MM.1S (cell line): ENCODE data around the gene WNK2.

Experiments
- DNase-seq: peaks from one replicate; pipeline ENCODE4 v3.0.0-alpha.2; 2015
- H2AFZ ChIP-seq: fragments of 300-600 bp; sonication (generic); 2 replicates; pipeline ENCODE4 v1.6.0; 2016; ENCODE audit warnings: antibody characterized with exemption, low read length
- H3F3A ChIP-seq: fragments of 300-600 bp; sonication (generic); 2 replicates; pipeline ENCODE4 v1.6.1; 2016; ENCODE audit warnings: mild to moderate bottlenecking, antibody characterized with exemption, low read length, moderate library complexity, mixed read lengths; ENCODE audit not compliant: insufficient read depth
- H3K27ac ChIP-seq: fragments of 300-600 bp; sonication (generic); 2 replicates; pipeline ENCODE4 v1.5.1; 2016; ENCODE audit warnings: mild to moderate bottlenecking, low read length
- H3K27me3 ChIP-seq: fragments of 300-600 bp; sonication (generic); replicated peaks from 2 replicates; pipeline ENCODE4 v1.6.0; 2016; ENCODE audit warnings: low read length; ENCODE audit not compliant: insufficient read depth
- H3K36me3 ChIP-seq: fragments of 300-600 bp; sonication (generic); replicated peaks from 2 replicates; pipeline ENCODE4 v1.6.1; 2016; ENCODE audit warnings: mild to moderate bottlenecking, low read length, mixed read lengths; ENCODE audit not compliant: insufficient read depth
- H3K4me1 ChIP-seq: fragments of 300-600 bp; sonication (generic); 2 replicates; pipeline ENCODE4 v1.6.1; 2016; ENCODE audit warnings: low read length, mixed read lengths
- H3K4me2 ChIP-seq: fragments of 300-600 bp; sonication (generic); 2 replicates; pipeline ENCODE4 v1.6.0; 2016; ENCODE audit warnings: low read depth, low read length
- H3K4me3 ChIP-seq: fragments of 300-600 bp; sonication (generic); 2 replicates; pipeline ENCODE4 v1.5.1; 2016; ENCODE audit warnings: low read length, mixed read lengths
- H3K79me2 ChIP-seq: fragments of 300-600 bp; sonication (generic); 2 replicates; pipeline ENCODE4 v1.6.1; 2016; ENCODE audit warnings: mixed run types, low read length, mixed read lengths
- H3K9ac ChIP-seq: fragments of 300-600 bp; sonication (generic); 2 replicates; pipeline ENCODE4 v1.6.1; 2016; ENCODE audit warnings: low read length, mixed read lengths
- H3K9me2 ChIP-seq: fragments of 300-600 bp; sonication (generic); replicated peaks from 2 replicates; pipeline ENCODE4 v1.6.1; 2016; ENCODE audit warnings: mild to moderate bottlenecking, low read length, mixed read lengths; ENCODE audit not compliant: insufficient read depth
- H3K9me3 ChIP-seq: fragments of 300-600 bp; sonication (generic); replicated peaks from 2 replicates; pipeline ENCODE4 v1.6.1; 2016; ENCODE audit warnings: mild to moderate bottlenecking, low read length, mixed read lengths; ENCODE audit not compliant: insufficient read depth
- H4K20me1 ChIP-seq: fragments of 300-600 bp; sonication (generic); 2 replicates; pipeline ENCODE4 v1.6.1; 2016; ENCODE audit warnings: mild to moderate bottlenecking, low read length, moderate library complexity, mixed read lengths; ENCODE audit not compliant: insufficient read depth
- CTCF ChIP-seq: fragments of 300-600 bp; sonication (generic); IDR thresholded peaks from 2 replicates; pipeline ENCODE4 v1.5.1; 2016; ENCODE audit warnings: antibody characterized with exemption, low read length, mixed read lengths
- EZH2 ChIP-seq: fragments of 300-600 bp; sonication (generic); optimal IDR thresholded peaks from 2 replicates; pipeline ENCODE3; 2017; ENCODE audit warnings: low read depth, mild to moderate bottlenecking, antibody characterized with exemption, low read length, mixed read lengths
- EZH2phosphoT487 ChIP-seq: fragments of 300-600 bp; sonication (generic); IDR thresholded peaks from 2 replicates; pipeline ENCODE4 v1.6.1; 2018; ENCODE audit warnings: antibody characterized with exemption, low read length

The WNK2 gene

GRCh38 chr9:93183663-93184431 lies at the start of gene WNK2:
Gene WNK2, plus strand, starts transcription at chr9:93184139. Its CDS starts 791 bp downstream, at chr9:93184930.
- H3K4me3 ChIP-seq, result peak within 1 kb of the TSS; percentile 47
- no peaks in the 10 kb centered on the region for H3K36me3 ChIP-seq
- H3K27ac ChIP-seq, result no peak within 1 kb of the TSS
- peak; percentile 46 for DNase-seq
- no peaks in the 10 kb centered on the region for H3K79me2 ChIP-seq
- H3K9me2 ChIP-seq, result no peaks in the 10 kb centered on the region
- H3K9me3 ChIP-seq, result no peaks in the 10 kb centered on the region
- H3K9ac ChIP-seq, result no peak within 1 kb of the TSS
- no peaks in the 10 kb centered on the region for H3K4me1 ChIP-seq
- peak within 1 kb of the TSS; percentile 54; the same call in 1 of the 2 replicates for H2AFZ ChIP-seq
- no peak for TF ChIP-seq CTCF
- TF ChIP-seq EZH2phosphoT487, result no peak
- no peak for TF ChIP-seq EZH2
- H4K20me1 ChIP-seq, result no peaks in the 10 kb centered on the region
- peak within 1 kb of the TSS; percentile 95 for H3K4me2 ChIP-seq
- H3K27me3 ChIP-seq, result no peaks in the 10 kb centered on the region
- H3F3A ChIP-seq, result no peaks in the 10 kb centered on the region

- Histone ChIP-seq H3K9me3 (no peaks in the 10 kb centered on the region), H4K20me1 (no peaks in the 10 kb centered on the region), H3K4me3 (peak overlapping the region; percentile 86), H3K9me2 (no peaks in the 10 kb centered on the region), H2AFZ (peak overlapping the region; percentile 71), H3K36me3 (no peaks in the 10 kb centered on the region), H3K27ac (peak overlapping the region; percentile 57; the same call in 1 of the 2 replicates), H3F3A (no peaks in the 10 kb centered on the region; the same call in 1 of the 2 replicates), H3K79me2 (peaks cover 29% of the 10 kb centered on the region), H3K4me1 (peaks cover 4% of the 10 kb centered on the region; the same call in 1 of the 2 replicates), H3K4me2 (peak overlapping the region; percentile 88), H3K27me3 (no peaks in the 10 kb centered on the region), H3K9ac (peak overlapping the region; percentile 87)
- TF ChIP-seq EZH2phosphoT487, result no peak
- no peak for TF ChIP-seq CTCF
- TF ChIP-seq EZH2, result no peak
- no peak for DNase-seq
Measured at GRCh38 chr9:93134740-93135444, 49.0 kb upstream of the WNK2 start.

- Histone ChIP-seq H3K79me2 (peaks cover 28% of the 10 kb centered on the region), H3F3A (no peaks in the 10 kb centered on the region; the same call in 1 of the 2 replicates), H3K4me2 (no peak overlapping the region), H3K27ac (no peak overlapping the region), H3K9ac (no peak overlapping the region), H3K4me3 (no peak overlapping the region), H2AFZ (no peak overlapping the region), H3K4me1 (peaks cover 4% of the 10 kb centered on the region; the same call in 1 of the 2 replicates), H3K9me2 (no peaks in the 10 kb centered on the region), H3K9me3 (no peaks in the 10 kb centered on the region), H4K20me1 (no peaks in the 10 kb centered on the region), H3K27me3 (no peaks in the 10 kb centered on the region), H3K36me3 (no peaks in the 10 kb centered on the region)
- no peak for DNase-seq
- TF ChIP-seq EZH2phosphoT487, result no peak
- no peak for TF ChIP-seq CTCF
Measured at GRCh38 chr9:93136011-93136440, 47.9 kb upstream of the WNK2 start.
